Cardiac muscle cell (in vitro differentiated cells and primary cell): Measurements from ENCODE around the gene MGAT5. TPM values are rescaled to one million over a fixed set of nuclear protein-coding genes. Genes with fewer than 3 reads are reported as not detected.

ENCODE experiments used
- DNase-seq, 2 donors: peaks; one replicate each; pipeline versions ENCODE4 v3.0.0 to v3.0.0-alpha.2; 2010 to 2017; ENCODE audit warnings: low read depth in 1 of 2, low spot score in 1 of 2
- H3K27ac ChIP-seq: fragments of 200-600 bp; sonication (generic); 2 replicates; pipeline ENCODE4 v1.5.1; 2016
- H3K27me3 ChIP-seq: fragments of 200-600 bp; sonication (generic); 2 replicates; pipeline ENCODE4 v1.6.0; 2016; ENCODE audit warnings: control low read depth
- H3K36me3 ChIP-seq: fragments of 200-600 bp; sonication (generic); 2 replicates; pipeline ENCODE4 v1.5.1; 2016; ENCODE audit warnings: control low read depth
- H3K4me1 ChIP-seq: fragments of 200-600 bp; sonication (generic); 2 replicates; pipeline ENCODE4 v1.8.1; 2017; ENCODE audit warnings: low read depth, mild to moderate bottlenecking, mixed run types
- H3K4me3 ChIP-seq: fragments of 200-600 bp; sonication (generic); 2 replicates; pipeline ENCODE4 v1.5.1; 2016; ENCODE audit warnings: mild to moderate bottlenecking
- H3K9me3 ChIP-seq: fragments of 200-600 bp; sonication (generic); 2 replicates; pipeline ENCODE4 v1.5.1; 2017; ENCODE audit warnings: low read depth, mild to moderate bottlenecking, control low read depth
- CTCF ChIP-seq: IDR thresholded peaks from 2 replicates; pipeline ENCODE4 v1.5.1; 2012; ENCODE audit warnings: low read depth, mild to moderate bottlenecking, low read length
- polyA plus RNA-seq: library from polyadenylated mRNA; unstranded; fragments of >200 nt; fragmentation: Nextera tagmentation; extraction: Ambion mirVana; gene quantifications from 2 replicates; pipeline ENCODE4 v1.2.1, GENCODE V29; 2016
- total RNA-seq: library from RNA; depleted of rRNA; stranded (reverse); fragments of >200 nt; gene quantifications from 2 replicates; pipeline ENCODE4 v1.2.3, GENCODE V29; 2016

MGAT5 gene
- total and polyA plus RNA-seq, 2 experiments from 2014 or later = 12.5 to 66.8 TPM

GRCh38 chr2:134208825-134209224 is 45.0 kb upstream of the MGAT5 start:
- Histone ChIP-seq H3K27me3 (no peaks in the 10 kb centered on the region), H3K9me3 (no peaks in the 10 kb centered on the region), H3K4me3 (no peak overlapping the region), H3K36me3 (no peaks in the 10 kb centered on the region), H3K27ac (no peak overlapping the region), H3K4me1 (peaks cover 28% of the 10 kb centered on the region)
- DNase-seq = no peak
- TF ChIP-seq CTCF = no peak

- H3K27me3 ChIP-seq = no peaks in the 10 kb centered on the region
- DNase-seq = no peak
- TF ChIP-seq CTCF = no peak
- no peaks in the 10 kb centered on the region for H3K36me3 ChIP-seq
- H3K4me1 ChIP-seq = peaks cover 5% of the 10 kb centered on the region
- no peak overlapping the region for H3K4me3 ChIP-seq
- H3K9me3 ChIP-seq = no peaks in the 10 kb centered on the region
- H3K27ac ChIP-seq = no peak overlapping the region
These were observed 41.1 kb upstream of the MGAT5 start for GRCh38 chr2:134212746-134213145.

DNA sequence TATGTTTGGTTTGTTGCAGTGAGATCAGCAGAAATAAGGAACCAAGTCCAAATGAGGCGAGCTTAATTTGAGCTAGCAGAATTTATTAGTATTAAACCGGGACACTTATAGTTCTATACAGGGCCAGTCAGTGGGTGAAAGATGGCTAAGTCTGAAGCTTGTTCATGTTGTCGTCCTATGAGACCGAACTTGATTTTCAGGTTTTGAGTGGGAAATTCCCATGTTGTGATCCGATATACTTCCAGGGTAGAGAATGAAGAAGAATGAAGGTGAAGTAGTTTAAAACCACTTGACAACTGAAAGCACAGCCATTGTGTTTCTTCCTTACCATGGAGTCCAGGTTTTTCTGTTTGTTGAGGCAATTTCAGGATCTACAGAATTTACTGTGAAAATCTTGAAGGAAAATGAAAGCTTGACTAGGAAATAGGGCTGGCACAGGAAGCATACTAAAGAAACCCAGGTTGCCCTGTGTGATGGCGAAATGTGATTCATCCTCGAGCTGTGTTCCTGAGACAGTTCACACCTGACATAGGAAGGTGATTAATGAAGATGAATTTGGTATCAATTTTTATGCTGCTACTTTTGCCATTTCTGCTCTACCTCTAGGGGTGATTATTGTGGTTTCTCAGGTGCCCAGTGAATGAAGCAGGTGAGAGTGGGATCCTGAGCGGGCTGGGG is 37.6 kb upstream of the MGAT5 start:
- no peaks in the 10 kb centered on the region for H3K27me3 ChIP-seq
- no peaks in the 10 kb centered on the region for H3K36me3 ChIP-seq
- DNase-seq = no peak
- H3K4me3 ChIP-seq = no peak overlapping the region
- H3K9me3 ChIP-seq = no peaks in the 10 kb centered on the region
- H3K4me1 ChIP-seq = peaks cover 23% of the 10 kb centered on the region
- TF ChIP-seq CTCF = no peak
- H3K27ac ChIP-seq = no peak overlapping the region

DNA sequence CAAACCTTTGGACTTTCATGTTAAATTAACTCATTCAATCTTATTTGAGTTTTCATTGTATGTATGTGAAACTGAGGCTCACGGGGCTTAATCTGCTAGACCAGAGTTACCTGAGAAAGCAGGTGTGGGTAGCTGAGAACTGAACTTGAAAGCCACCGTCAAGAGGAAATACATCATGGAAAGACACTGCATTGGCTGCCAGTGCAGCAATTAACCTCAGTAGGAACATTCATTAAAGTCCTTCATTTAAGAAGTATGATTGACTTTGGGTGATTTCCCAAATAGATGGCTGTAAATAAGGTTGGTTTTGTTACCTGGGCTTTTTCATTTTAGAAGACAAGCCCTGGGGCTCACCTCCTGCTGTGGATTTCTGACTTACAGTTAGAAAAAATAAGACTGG is 36.5 kb upstream of the MGAT5 start:
- Histone ChIP-seq H3K27me3 (no peaks in the 10 kb centered on the region), H3K4me1 (peaks cover 23% of the 10 kb centered on the region), H3K4me3 (no peak overlapping the region), H3K9me3 (no peaks in the 10 kb centered on the region), H3K36me3 (no peaks in the 10 kb centered on the region), H3K27ac (no peak overlapping the region)
- DNase-seq = no peak
- no peak for TF ChIP-seq CTCF

DNA sequence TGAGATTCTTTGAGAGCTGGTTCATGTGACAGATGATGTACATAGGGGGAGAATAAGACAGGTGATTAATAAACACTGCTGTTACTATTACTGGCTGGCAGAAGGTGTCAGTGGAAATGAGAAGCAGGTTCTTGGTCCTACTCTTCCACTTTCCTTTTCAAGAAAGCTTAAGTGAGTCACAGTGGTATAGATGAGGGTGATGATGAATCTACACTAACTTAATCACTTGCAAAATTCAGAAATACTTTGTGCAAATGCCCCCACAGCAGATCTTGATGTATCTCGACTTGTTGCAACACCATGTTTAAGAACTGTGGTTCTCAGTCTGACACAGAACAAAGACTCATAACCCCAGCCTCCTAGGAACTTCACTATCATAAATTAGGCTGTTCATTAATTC is 35.9 kb upstream of the MGAT5 start:
- Histone ChIP-seq H3K27ac (no peak overlapping the region), H3K4me3 (no peak overlapping the region), H3K4me1 (peaks cover 20% of the 10 kb centered on the region), H3K9me3 (no peaks in the 10 kb centered on the region), H3K36me3 (no peaks in the 10 kb centered on the region), H3K27me3 (no peaks in the 10 kb centered on the region)
- TF ChIP-seq CTCF = no peak
- peak in 1 of 2 donors; percentile 18 for DNase-seq
